ENCODE results near the gene CACNB4. TPM values are rescaled to one million over a fixed set of nuclear protein-coding genes. Genes with fewer than 3 reads are reported as not detected.

Gene CACNB4
- total RNA-seq, 1 donor from 2014 or later = 5.6 TPM

- Mint-ChIP-seq H3K4me1 (ENCODE audit: unreplicated experiment) (peaks cover 20% of the 10 kb centered on the region), H3K27me3 (no peaks in the 10 kb centered on the region), H3K36me3 (no peaks in the 10 kb centered on the region), H3K27ac (no peak overlapping the region), H3K9me3 (no peaks in the 10 kb centered on the region), H3K4me3 (no peak overlapping the region)
- no peak for TF ChIP-seq CTCF (conservative IDR thresholded peaks at IDR 0.05)
- DNase-seq (ENCODE audit: extremely low spot score, unreplicated experiment) = no peak
Observed at GRCh38 chr2:151855111-151855510, 243.7 kb downstream of the CACNB4 start.

DNA sequence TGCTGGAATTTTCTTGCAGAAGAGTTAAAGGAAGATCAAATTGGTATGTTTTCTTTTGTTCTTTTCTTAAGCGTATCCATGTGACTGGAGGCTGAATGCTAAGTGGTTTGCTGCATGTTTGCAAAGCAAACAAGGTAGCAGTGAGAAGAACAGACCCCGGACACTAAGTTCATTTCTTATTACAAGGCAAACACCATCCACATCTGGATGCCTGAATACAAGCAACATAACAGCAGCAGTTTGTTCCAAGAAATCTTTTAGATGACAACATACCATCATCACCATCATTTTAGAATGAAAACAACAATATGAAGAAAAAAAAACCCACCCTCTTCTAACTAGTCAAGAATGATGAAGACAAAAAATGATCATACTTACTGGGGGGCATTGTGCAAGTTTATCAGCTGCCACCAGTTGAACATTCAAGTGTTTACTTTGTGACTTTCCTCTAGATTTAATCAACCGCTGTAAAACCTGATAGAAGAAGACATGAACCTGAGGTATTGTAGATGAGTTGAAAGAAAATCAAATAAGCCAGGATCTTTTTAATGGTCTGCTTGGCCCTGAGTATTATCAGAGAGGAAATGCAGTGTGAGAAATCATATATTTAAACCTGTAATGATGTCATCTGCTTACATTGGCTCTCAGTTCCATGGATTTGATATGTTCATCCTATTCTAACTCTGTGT, 245.6 kb downstream of the CACNB4 start:
- H3K4me1 Mint-ChIP-seq (ENCODE audit: unreplicated experiment) = peaks cover 27% of the 10 kb centered on the region
- no peak for TF ChIP-seq CTCF (conservative IDR thresholded peaks at IDR 0.05)

GRCh38 chr2:151852260-151853069, 246.4 kb downstream of the CACNB4 start:
- no peak for TF ChIP-seq CTCF (conservative IDR thresholded peaks at IDR 0.05)
- no peak overlapping the region for H3K27ac Mint-ChIP-seq
- no peak for DNase-seq (ENCODE audit: extremely low spot score, unreplicated experiment)

More for the DNA sequence above, 245.6 kb downstream of the CACNB4 start:
- Mint-ChIP-seq H3K27me3 (no peaks in the 10 kb centered on the region), H3K4me3 (peak overlapping the region; percentile 15), H3K9me3 (no peaks in the 10 kb centered on the region), H3K36me3 (no peaks in the 10 kb centered on the region), H3K27ac (no peak overlapping the region)
- no peak for DNase-seq (ENCODE audit: extremely low spot score, unreplicated experiment)

GRCh38 chr2:151851761-151852160, 247.1 kb downstream of the CACNB4 start:
- DNase-seq (ENCODE audit: extremely low spot score, unreplicated experiment) = no peak
- peaks cover 31% of the 10 kb centered on the region for H3K4me1 Mint-ChIP-seq (ENCODE audit: unreplicated experiment)
- no peak overlapping the region for H3K4me3 Mint-ChIP-seq
- no peaks in the 10 kb centered on the region for H3K27me3 Mint-ChIP-seq
- H3K27ac Mint-ChIP-seq = no peak overlapping the region
- TF ChIP-seq CTCF (conservative IDR thresholded peaks at IDR 0.05) = no peak
- no peaks in the 10 kb centered on the region for H3K36me3 Mint-ChIP-seq
- no peaks in the 10 kb centered on the region for H3K9me3 Mint-ChIP-seq

More at GRCh38 chr2:151852260-151853069, 246.4 kb downstream of the CACNB4 start:
- Mint-ChIP-seq H3K4me3 (peak overlapping the region; percentile 15), H3K4me1 (ENCODE audit: unreplicated experiment) (peaks cover 31% of the 10 kb centered on the region), H3K27me3 (no peaks in the 10 kb centered on the region), H3K9me3 (no peaks in the 10 kb centered on the region), H3K36me3 (no peaks in the 10 kb centered on the region)

DNA sequence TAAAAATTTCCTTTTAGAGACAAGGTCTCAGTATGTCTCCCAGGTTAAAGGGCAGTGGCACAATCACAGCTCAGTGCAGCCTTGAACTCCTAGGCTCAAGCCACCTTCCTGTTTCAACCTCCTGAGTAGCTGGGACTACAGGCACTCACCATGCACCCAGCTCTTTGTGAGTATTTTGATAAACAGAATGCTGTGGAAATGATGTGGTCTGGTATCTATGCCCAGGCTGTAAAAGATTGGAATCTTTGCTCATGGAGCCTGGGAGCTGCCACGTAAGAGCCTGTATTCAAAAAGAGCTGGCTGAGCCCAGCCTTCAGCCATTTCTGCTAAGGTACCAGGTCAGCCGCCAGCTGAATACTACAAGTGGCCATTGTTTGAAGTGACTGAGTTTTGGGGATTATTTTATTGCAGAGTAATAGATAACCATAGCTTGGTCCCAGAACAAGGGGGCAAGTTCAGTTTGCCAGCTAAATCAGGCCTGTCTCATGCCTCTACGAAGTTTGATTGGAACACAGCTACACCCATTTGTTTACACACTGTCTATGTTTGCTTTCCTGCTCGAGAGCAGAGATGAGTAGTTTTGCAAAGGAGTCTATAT, 249.3 kb downstream of the CACNB4 start:
- Mint-ChIP-seq H3K36me3 (no peaks in the 10 kb centered on the region), H3K27me3 (no peaks in the 10 kb centered on the region), H3K27ac (no peak overlapping the region), H3K4me3 (no peak overlapping the region), H3K4me1 (ENCODE audit: unreplicated experiment) (peaks cover 31% of the 10 kb centered on the region), H3K9me3 (no peaks in the 10 kb centered on the region)
- DNase-seq (ENCODE audit: extremely low spot score, unreplicated experiment) = no peak
- no peak for TF ChIP-seq CTCF (conservative IDR thresholded peaks at IDR 0.05)

Data from type B pancreatic cell (in vitro differentiated cells).